A204.1 (cell line): ENCODE data around the gene LCT.
"Not testable (repeated sequence)": the region's sequence is repeated elsewhere in the genome, so short reads cannot be mapped to it uniquely, and the experiment has no call there.

Source experiments
- FAIRE-seq: peaks from 2 replicates; lab custom pipeline; 2012; peaks lifted over from hg19 to GRCh38; lab: Jason Lieb, UNC

LCT gene

GRCh38 chr2:135831180-135831812, 5.7 kb downstream of the LCT start:
- no peak for FAIRE-seq

GRCh38 chr2:135829378-135830135, 7.4 kb downstream of the LCT start:
- FAIRE-seq = no peak

GRCh38 chr2:135826544-135826943, 10.4 kb downstream of the LCT start:
- no peak for FAIRE-seq

- FAIRE-seq = no peak
Observed at GRCh38 chr2:135825550-135826176, 11.3 kb downstream of the LCT start.

GRCh38 chr2:135825131-135825530, 11.9 kb downstream of the LCT start:
- no peak for FAIRE-seq

GRCh38 chr2:135822855-135823254, 14.1 kb downstream of the LCT start:
- no peak for FAIRE-seq

- no peak for FAIRE-seq
Observed at GRCh38 chr2:135821190-135821589, 15.8 kb downstream of the LCT start.

- no peak for FAIRE-seq
Observed at GRCh38 chr2:135820003-135820618, 16.9 kb downstream of the LCT start.

- no peak for FAIRE-seq
Observed at GRCh38 chr2:135818937-135819610, 17.9 kb downstream of the LCT start.

GRCh38 chr2:135817951-135818350, 19.0 kb downstream of the LCT start:
- no peak for FAIRE-seq

- no peak for FAIRE-seq
Observed at GRCh38 chr2:135817466-135817865, 19.5 kb downstream of the LCT start.

GRCh38 chr2:135815269-135815668, 21.7 kb downstream of the LCT start:
- no peak for FAIRE-seq

- FAIRE-seq = no peak
Observed at GRCh38 chr2:135812907-135813511, 24.0 kb downstream of the LCT start.

- not testable (repeated sequence) for FAIRE-seq
Observed at GRCh38 chr2:135807874-135808273, 29.1 kb downstream of the LCT start.

- no peak for FAIRE-seq
Observed at GRCh38 chr2:135803278-135803677, 33.7 kb downstream of the LCT start.

GRCh38 chr2:135802350-135802749, 34.6 kb downstream of the LCT start:
- no peak for FAIRE-seq

GRCh38 chr2:135800513-135801460, 36.2 kb downstream of the LCT start:
- FAIRE-seq = no peak

- FAIRE-seq = no peak
Observed at GRCh38 chr2:135799738-135800137, 37.2 kb downstream of the LCT start.

GRCh38 chr2:135798762-135799161, 38.2 kb downstream of the LCT start:
- FAIRE-seq = no peak

- FAIRE-seq = no peak
Observed at GRCh38 chr2:135798275-135798705, 38.7 kb downstream of the LCT start.
